Measurements from ENCODE around the gene SNX20. TPM values are rescaled to one million over a fixed set of nuclear protein-coding genes. Genes with fewer than 3 reads are reported as not detected.

Gene SNX20
- total RNA-seq, 1 experiment from 2014 or later: not detected

GRCh38 chr16:50709061-50709684, 28.1 kb upstream of the SNX20 start:
- H3K9me3 ChIP-seq: no peaks in the 10 kb centered on the region
- no peak for DNase-seq
- no peaks in the 10 kb centered on the region for H3K27me3 ChIP-seq
- H3K36me3 ChIP-seq: no peaks in the 10 kb centered on the region
- no peak overlapping the region for H3K4me3 ChIP-seq

- Histone ChIP-seq H3K4me3 (no peak overlapping the region), H3K27me3 (no peaks in the 10 kb centered on the region), H3K36me3 (no peaks in the 10 kb centered on the region), H3K9me3 (no peaks in the 10 kb centered on the region)
- no peak for DNase-seq
Measured at GRCh38 chr16:50708373-50709060, 27.4 kb upstream of the SNX20 start.

GRCh38 chr16:50706250-50706649, 25.1 kb upstream of the SNX20 start:
- Histone ChIP-seq H3K27me3 (no peaks in the 10 kb centered on the region), H3K4me3 (no peak overlapping the region), H3K36me3 (no peaks in the 10 kb centered on the region), H3K9me3 (no peaks in the 10 kb centered on the region)
- DNase-seq: no peak

GRCh38 chr16:50705436-50706110, 24.5 kb upstream of the SNX20 start:
- Histone ChIP-seq H3K4me3 (no peak overlapping the region), H3K36me3 (no peaks in the 10 kb centered on the region), H3K9me3 (no peaks in the 10 kb centered on the region), H3K27me3 (no peaks in the 10 kb centered on the region)
- DNase-seq: no peak

- Histone ChIP-seq H3K27me3 (no peaks in the 10 kb centered on the region), H3K4me3 (no peak overlapping the region), H3K9me3 (no peaks in the 10 kb centered on the region), H3K36me3 (no peaks in the 10 kb centered on the region)
- DNase-seq: no peak
Measured at GRCh38 chr16:50704245-50704644, 23.1 kb upstream of the SNX20 start.

- no peaks in the 10 kb centered on the region for H3K27me3 ChIP-seq
- no peaks in the 10 kb centered on the region for H3K36me3 ChIP-seq
- H3K4me3 ChIP-seq: no peak overlapping the region
- DNase-seq: no peak
- H3K9me3 ChIP-seq: no peaks in the 10 kb centered on the region
Measured at GRCh38 chr16:50702725-50703124, 21.6 kb upstream of the SNX20 start.

GRCh38 chr16:50699326-50700159, 18.4 kb upstream of the SNX20 start:
- no peaks in the 10 kb centered on the region for H3K9me3 ChIP-seq
- no peak overlapping the region for H3K4me3 ChIP-seq
- H3K36me3 ChIP-seq: no peaks in the 10 kb centered on the region
- H3K27me3 ChIP-seq: no peaks in the 10 kb centered on the region
- no peak for DNase-seq

- Histone ChIP-seq H3K4me3 (no peak overlapping the region), H3K27me3 (no peaks in the 10 kb centered on the region), H3K9me3 (no peaks in the 10 kb centered on the region), H3K36me3 (no peaks in the 10 kb centered on the region)
- no peak for DNase-seq
Measured at GRCh38 chr16:50697881-50698767, 17.0 kb upstream of the SNX20 start.

GRCh38 chr16:50697421-50697715, 16.3 kb upstream of the SNX20 start:
- H3K27me3 ChIP-seq: no peaks in the 10 kb centered on the region
- no peak for DNase-seq

GRCh38 chr16:50696575-50697420, 15.7 kb upstream of the SNX20 start:
- no peak overlapping the region for H3K4me3 ChIP-seq
- H3K9me3 ChIP-seq: no peaks in the 10 kb centered on the region
- DNase-seq: peak; percentile 13
- H3K36me3 ChIP-seq: no peaks in the 10 kb centered on the region
- H3K27me3 ChIP-seq: no peaks in the 10 kb centered on the region

More at GRCh38 chr16:50697421-50697715, 16.3 kb upstream of the SNX20 start:
- Histone ChIP-seq H3K4me3 (no peak overlapping the region), H3K9me3 (no peaks in the 10 kb centered on the region), H3K36me3 (no peaks in the 10 kb centered on the region)

- no peaks in the 10 kb centered on the region for H3K36me3 ChIP-seq
- H3K27me3 ChIP-seq: no peaks in the 10 kb centered on the region
- DNase-seq: no peak
- H3K4me3 ChIP-seq: no peak overlapping the region
- no peaks in the 10 kb centered on the region for H3K9me3 ChIP-seq
Measured at GRCh38 chr16:50696126-50696525, 15.0 kb upstream of the SNX20 start.

- H3K27me3 ChIP-seq: no peaks in the 10 kb centered on the region
- no peaks in the 10 kb centered on the region for H3K9me3 ChIP-seq
- H3K36me3 ChIP-seq: no peaks in the 10 kb centered on the region
- no peak overlapping the region for H3K4me3 ChIP-seq
- no peak for DNase-seq
Measured at GRCh38 chr16:50695017-50696000, 14.2 kb upstream of the SNX20 start.

- Histone ChIP-seq H3K9me3 (no peaks in the 10 kb centered on the region), H3K4me3 (no peak overlapping the region), H3K27me3 (no peaks in the 10 kb centered on the region), H3K36me3 (no peaks in the 10 kb centered on the region)
- DNase-seq: no peak
Measured at GRCh38 chr16:50694206-50694605, 13.1 kb upstream of the SNX20 start.

- Histone ChIP-seq H3K4me3 (no peak within 1 kb of the TSS), H3K9me3 (no peaks in the 10 kb centered on the region), H3K27me3 (no peaks in the 10 kb centered on the region), H3K36me3 (no peaks in the 10 kb centered on the region)
- DNase-seq: no peak
Measured at GRCh38 chr16:50692999-50693781, 12.1 kb upstream of the SNX20 start, which contains the start of gene NOD2. Gene NOD2, plus strand, starts transcription at chr16:50693606. Its CDS starts 5,890 bp downstream, at chr16:50699496.

All from MG63 (cell line).